ENCODE measurements around the gene CXCR2.

DNA sequence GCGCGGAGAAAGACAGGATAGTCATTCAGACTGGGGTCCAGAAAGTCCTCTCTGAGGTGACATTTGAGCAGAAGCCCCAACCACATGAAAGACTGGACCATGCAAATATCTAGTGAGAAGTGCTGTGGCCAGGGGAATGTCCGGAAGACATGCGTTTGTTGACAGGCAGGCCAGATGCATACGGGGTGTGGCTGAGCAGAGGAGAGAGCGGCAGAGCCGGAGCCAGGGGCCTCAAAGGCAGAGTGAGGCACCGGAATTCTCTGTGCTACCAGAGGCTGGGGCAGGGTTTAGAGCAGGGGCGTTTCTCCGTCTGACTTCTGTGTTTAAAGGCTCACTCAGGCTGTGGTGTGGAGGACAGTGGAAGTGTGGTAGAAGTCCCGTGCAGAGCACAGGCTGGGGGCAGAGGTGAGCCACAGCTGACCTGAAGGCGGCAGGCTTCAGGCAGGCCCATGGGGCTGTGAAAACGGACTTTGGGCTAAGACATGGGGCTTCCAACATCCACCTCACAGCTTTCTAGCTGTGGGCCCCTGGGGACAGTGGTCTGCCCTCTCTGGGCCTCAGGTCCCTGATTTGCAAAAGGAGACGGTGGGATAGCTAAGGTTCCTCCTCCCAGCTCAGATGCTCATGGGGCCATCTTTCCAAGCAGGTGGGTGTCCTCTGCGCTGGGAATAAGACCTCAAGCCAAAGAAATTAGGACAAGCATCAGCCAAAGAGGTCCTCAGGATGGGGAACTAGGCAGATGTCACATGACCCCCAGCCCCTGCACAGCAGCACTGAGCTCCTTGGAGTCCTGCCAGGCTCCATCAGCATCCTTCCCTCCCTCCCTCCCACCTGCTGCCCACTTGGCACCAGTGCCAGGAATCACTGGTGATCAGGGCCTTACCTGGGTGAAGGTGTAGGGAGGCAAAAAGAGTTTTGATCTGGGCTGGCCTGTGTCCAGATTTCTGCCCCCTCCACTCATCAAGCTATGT, 45.6 kb upstream of the CXCR2 start:
- TF ChIP-seq, protein P1, sequence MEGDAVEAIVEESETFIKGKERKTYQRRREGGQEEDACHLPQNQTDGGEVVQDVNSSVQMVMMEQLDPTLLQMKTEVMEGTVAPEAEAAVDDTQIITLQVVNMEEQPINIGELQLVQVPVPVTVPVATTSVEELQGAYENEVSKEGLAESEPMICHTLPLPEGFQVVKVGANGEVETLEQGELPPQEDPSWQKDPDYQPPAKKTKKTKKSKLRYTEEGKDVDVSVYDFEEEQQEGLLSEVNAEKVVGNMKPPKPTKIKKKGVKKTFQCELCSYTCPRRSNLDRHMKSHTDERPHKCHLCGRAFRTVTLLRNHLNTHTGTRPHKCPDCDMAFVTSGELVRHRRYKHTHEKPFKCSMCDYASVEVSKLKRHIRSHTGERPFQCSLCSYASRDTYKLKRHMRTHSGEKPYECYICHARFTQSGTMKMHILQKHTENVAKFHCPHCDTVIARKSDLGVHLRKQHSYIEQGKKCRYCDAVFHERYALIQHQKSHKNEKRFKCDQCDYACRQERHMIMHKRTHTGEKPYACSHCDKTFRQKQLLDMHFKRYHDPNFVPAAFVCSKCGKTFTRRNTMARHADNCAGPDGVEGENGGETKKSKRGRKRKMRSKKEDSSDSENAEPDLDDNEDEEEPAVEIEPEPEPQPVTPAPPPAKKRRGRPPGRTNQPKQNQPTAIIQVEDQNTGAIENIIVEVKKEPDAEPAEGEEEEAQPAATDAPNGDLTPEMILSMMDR (IDR thresholded peaks at IDR 0.05) = no peak
- no peak for TF ChIP-seq POLR2A (IDR thresholded peaks at IDR 0.05)

Measured in body of pancreas (tissue), 4 donors.